T-cell (primary cell): ENCODE measurements around the gene AHCYL1. TPM values are rescaled to one million over a fixed set of nuclear protein-coding genes. Genes with fewer than 3 reads are reported as not detected.

Experiments
- ATAC-seq, 4 experiments: fragments of 200-7000 bp in 3 of 4; fragments of 150-1000 bp in 1 of 4; cut with Tn5 transposase; replicated peaks in 1 of 4; 1 replicate in 3 of 4; 2 replicates in 1 of 4; pipeline ENCODE4 v1.10.0; 2021; ENCODE audit warnings: moderate library complexity in 3 of 4, mild to moderate bottlenecking in 2 of 4, moderate number of reproducible peaks in 1 of 4
- CTCF ChIA-PET, 2 donors: fragments of 300-600 bp; sonication (Branson Sonifier 250); formaldehyde crosslinking; loops; one replicate each; lab custom pipeline; 2022; ENCODE audit warnings: antibody characterized with exemption in 2 of 2; lab: Charles Lee
- POLR2A ChIA-PET, 2 donors: fragments of 300-600 bp; sonication (Branson Sonifier 250); formaldehyde crosslinking; loops; one replicate each; lab custom pipeline; 2022; ENCODE audit warnings: antibody characterized with exemption in 2 of 2; lab: Charles Lee
- DNase-seq, 35 experiments: peaks; one replicate each; pipeline versions ENCODE4 v3.0.0 to v3.0.0-alpha.2; 2013 to 2023
- H3K27ac ChIP-seq: one replicate; pipeline ENCODE4 v1.5.1; 2013; ENCODE audit warnings: low read length
- H3K27me3 ChIP-seq, 2 experiments: replicated peaks in 1 of 2; 1 replicate in 1 of 2; 2 replicates in 1 of 2; pipeline versions ENCODE4 v1.6.1 to v1.7.0; 2013; ENCODE audit warnings: low read length in 1 of 2, mixed read lengths in 1 of 2; ENCODE audit not compliant: control insufficient read depth in 2 of 2, insufficient read depth in 2 of 2; ENCODE audit errors: extremely low read depth in 1 of 2
- H3K36me3 ChIP-seq, 2 donors: 1 replicate in 1 of 2; 2 replicates in 1 of 2; pipeline versions ENCODE4 v1.6.1 to v1.7.0; 2013; ENCODE audit warnings: low read length in 1 of 2; ENCODE audit not compliant: control insufficient read depth in 2 of 2, insufficient read depth in 1 of 2; ENCODE audit errors: extremely low read depth in 1 of 2
- H3K4me1 ChIP-seq, 2 experiments: 1 replicate in 1 of 2; 2 replicates in 1 of 2; pipeline versions ENCODE4 v1.6.1 to v1.7.0; 2013; ENCODE audit warnings: low read length in 2 of 2, mixed read lengths in 1 of 2; ENCODE audit not compliant: insufficient read depth in 2 of 2, control insufficient read depth in 1 of 2; ENCODE audit errors: extremely low read depth in 1 of 2
- H3K4me3 ChIP-seq, 2 donors: 1 replicate in 1 of 2; 2 replicates in 1 of 2; pipeline versions ENCODE4 v1.5.1 to v1.7.0; 2013; ENCODE audit warnings: mild to moderate bottlenecking in 2 of 2, low read length in 1 of 2, moderate library complexity in 1 of 2; ENCODE audit not compliant: control insufficient read depth in 1 of 2; ENCODE audit errors: extremely low read depth in 1 of 2
- H3K9me3 ChIP-seq: 2 replicates; pipeline ENCODE4 v1.7.0; 2013
- H3K27ac Mint-ChIP-seq, 2 donors: one replicate each; pipeline ENCODE4 v1.8.0; 2020 to 2021; ENCODE audit warnings: mild to moderate bottlenecking in 2 of 2, mixed read lengths in 2 of 2
- H3K27me3 Mint-ChIP-seq, 2 donors: one replicate each; pipeline ENCODE4 v1.8.0; 2021 to 2022; ENCODE audit warnings: mixed read lengths in 2 of 2
- H3K36me3 Mint-ChIP-seq: one replicate; pipeline ENCODE4 v1.8.0; 2021; ENCODE audit warnings: mixed read lengths
- H3K4me1 Mint-ChIP-seq, 3 donors: one replicate each; pipeline ENCODE4 v1.8.0; 2020 to 2022; ENCODE audit warnings: mixed read lengths in 3 of 3, mild to moderate bottlenecking in 1 of 3
- H3K4me3 Mint-ChIP-seq, 3 donors: one replicate each; pipeline ENCODE4 v1.8.0; 2020 to 2022; ENCODE audit warnings: mild to moderate bottlenecking in 3 of 3, mixed read lengths in 3 of 3, moderate library complexity in 3 of 3
- H3K9me3 Mint-ChIP-seq, 3 donors: one replicate each; pipeline ENCODE4 v1.8.0; 2020 to 2022; ENCODE audit warnings: mixed read lengths in 3 of 3
- WGBS: methylation state at CpG from one replicate; pipeline ENCODE4 v1.1.5; 2013; ENCODE audit warnings: missing lambda C conversion rate; ENCODE audit not compliant: insufficient coverage; 5-methylcytosine and 5-hydroxymethylcytosine counted together
- total RNA-seq, 35 experiments: library from RNA in 6 of 35; stranded (reverse) in 6 of 35; fragments of 120-200 nt in 1 of 35; gene quantifications; one replicate each; pipeline versions ENCODE4 v1.2.1 to v1.2.4 and lab custom pipeline; 2013 to 2026

AHCYL1 gene
- total RNA-seq, 5 donors from 2014 or later (not counting 1 experiment from before 2014, with no cell fraction given), result 23.0 to 41.6 (median 38.9) TPM

DNA sequence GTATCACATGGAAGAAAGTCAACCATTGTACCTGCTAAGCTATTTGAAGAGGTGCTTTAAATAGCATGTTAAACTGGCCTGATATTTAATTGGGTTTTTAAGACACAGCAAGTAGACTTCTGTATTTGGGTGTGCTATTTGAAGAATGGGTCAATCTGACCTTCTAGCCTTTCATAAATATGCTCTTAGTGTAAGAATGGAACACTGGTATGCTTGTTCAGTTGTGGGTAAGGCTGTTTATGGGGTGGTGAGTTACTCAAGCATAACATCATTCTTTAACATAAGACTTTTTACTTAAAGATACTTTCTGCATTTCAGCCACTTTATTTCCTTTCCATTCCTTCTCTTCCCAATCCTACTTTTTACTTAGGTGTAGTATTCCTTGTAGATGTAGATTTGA, 21.4 kb downstream of the AHCYL1 start:
- no peak overlapping the region for H3K27ac ChIP-seq
- H3K4me3 Mint-ChIP-seq, result no peak overlapping the region
- peaks cover 26 to 39% (median 34%) of the 10 kb centered on the region in 3 donors for H3K4me1 Mint-ChIP-seq
- DNase-seq (no peak), ATAC-seq (no peak)
- no peak overlapping the region for H3K27ac Mint-ChIP-seq
- H3K27me3 ChIP-seq, result no peaks in the 10 kb centered on the region
- peaks cover 21% of the 10 kb centered on the region for H3K36me3 Mint-ChIP-seq
- H3K36me3 ChIP-seq, result peaks cover 0 to 20% of the 10 kb centered on the region in 2 donors
- peaks cover 9 to 10% of the 10 kb centered on the region in 2 experiments for H3K4me1 ChIP-seq
- POLR2A ChIA-PET, result no interaction called here
- CTCF ChIA-PET, result interaction anchor here in 1 of 2 donors (0.8 kb wide), 1 partner anchor 233 kb away, joined by 3 read pairs; no protein-coding TSS in a partner anchor
- H3K9me3 Mint-ChIP-seq, result no peaks in the 10 kb centered on the region
- H3K27me3 Mint-ChIP-seq, result no peaks in the 10 kb centered on the region
- H3K4me3 ChIP-seq, result no peak overlapping the region
- H3K9me3 ChIP-seq, result no peaks in the 10 kb centered on the region

DNA sequence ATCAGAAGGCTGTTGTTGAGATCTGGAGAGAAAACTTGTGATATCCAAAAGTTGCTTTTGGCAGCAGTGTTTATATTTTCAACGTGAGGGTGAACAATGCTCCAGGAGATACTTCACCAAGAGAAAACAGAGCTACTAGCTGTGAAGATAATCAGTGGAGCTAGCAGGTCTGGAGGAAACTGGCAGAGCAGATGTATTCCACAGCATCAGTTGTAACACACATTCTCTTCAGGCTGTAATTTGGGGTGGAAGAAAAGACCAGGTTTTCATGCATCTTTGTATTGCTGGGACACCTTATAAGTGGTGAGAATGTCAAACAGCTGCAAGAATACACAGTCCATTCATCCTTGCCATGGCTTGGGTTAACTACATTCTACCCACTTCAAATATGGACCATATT, 22.0 kb downstream of the AHCYL1 start:
- Histone ChIP-seq H3K9me3 (no peaks in the 10 kb centered on the region), H3K27ac (no peak overlapping the region), H3K36me3 (peaks cover 0 to 26% of the 10 kb centered on the region in 2 donors), H3K27me3 (no peaks in the 10 kb centered on the region), H3K4me3 (no peak overlapping the region), H3K4me1 (peaks cover 9 to 10% of the 10 kb centered on the region in 2 experiments)
- peaks cover 24% of the 10 kb centered on the region for H3K36me3 Mint-ChIP-seq
- no peaks in the 10 kb centered on the region for H3K9me3 Mint-ChIP-seq
- H3K27me3 Mint-ChIP-seq, result no peaks in the 10 kb centered on the region
- H3K4me1 Mint-ChIP-seq, result peaks cover 28 to 42% (median 36%) of the 10 kb centered on the region in 3 donors
- ChIA-PET CTCF (interaction anchor here in 1 of 2 donors (1.2 to 1.5 kb wide), 2 partner anchors 229 to 365 kb away, joined by 3 to 4 read pairs; no protein-coding TSS in a partner anchor), POLR2A (interaction anchor here in 1 of 2 donors (0.5 kb wide), 1 partner anchor 454 kb away, joined by 3 read pairs; no protein-coding TSS in a partner anchor)
- H3K4me3 Mint-ChIP-seq, result no peak overlapping the region
- DNase-seq, result no peak
- WGBS, result no CpG with 5 or more reads among the region's 1 CpG
- ATAC-seq, result no peak
- H3K27ac Mint-ChIP-seq, result no peak overlapping the region

DNA sequence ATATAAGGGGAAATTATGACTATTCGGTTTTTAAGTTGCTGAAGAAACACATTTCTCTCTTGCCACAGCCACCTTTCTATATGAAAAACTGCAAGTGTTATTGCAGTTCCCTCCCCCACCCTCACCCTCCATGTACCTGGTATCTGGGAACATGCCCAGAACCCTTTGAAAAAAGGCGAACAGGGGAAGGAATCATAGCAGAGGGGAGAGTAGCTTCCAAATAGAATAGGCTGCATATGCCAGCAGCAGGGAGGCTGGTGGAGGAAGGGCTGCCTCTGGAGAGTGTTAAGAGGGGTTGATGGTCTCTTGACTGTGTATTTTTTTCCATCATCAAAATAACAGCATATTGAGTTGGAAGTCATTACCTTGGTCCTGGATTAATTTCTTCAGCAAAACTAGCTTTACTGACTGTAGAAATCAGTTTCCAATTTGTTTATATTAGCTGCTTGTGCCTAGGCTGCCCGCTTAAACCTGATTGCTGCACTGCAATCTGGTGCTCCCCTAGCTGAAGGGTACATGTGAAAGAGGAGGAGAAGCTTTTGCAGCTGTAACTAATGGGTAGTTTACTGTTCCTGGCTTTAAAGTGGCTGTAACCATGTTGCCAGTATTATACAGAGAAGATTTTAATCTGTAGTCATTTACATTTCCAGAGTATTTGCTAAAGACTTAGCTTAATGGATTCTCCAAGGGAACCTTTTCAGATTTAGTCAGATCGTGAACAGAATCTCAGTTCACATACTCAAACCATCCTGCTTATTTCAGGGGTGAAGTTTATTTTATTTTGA, 22.7 kb downstream of the AHCYL1 start:
- 100% methylated on average over 1 of the region's 4 CpGs for WGBS
- Mint-ChIP-seq H3K36me3 (peaks cover 31% of the 10 kb centered on the region), H3K27me3 (no peaks in the 10 kb centered on the region), H3K27ac (no peak overlapping the region), H3K9me3 (no peaks in the 10 kb centered on the region), H3K4me3 (no peak overlapping the region), H3K4me1 (peaks cover 29 to 44% (median 39%) of the 10 kb centered on the region in 3 donors)
- Histone ChIP-seq H3K4me1 (peaks cover 9 to 10% of the 10 kb centered on the region in 2 experiments), H3K27me3 (no peaks in the 10 kb centered on the region), H3K27ac (no peak overlapping the region), H3K36me3 (peaks cover 0 to 33% of the 10 kb centered on the region in 2 donors), H3K9me3 (no peaks in the 10 kb centered on the region), H3K4me3 (no peak overlapping the region)
- DNase-seq (no peak), ATAC-seq (no peak)
- POLR2A ChIA-PET, result interaction anchor here in 1 of 2 donors (0.5 to 0.6 kb wide), 2 partner anchors 123 to 455 kb away, joined by 3 to 4 read pairs; no protein-coding TSS in a partner anchor
- CTCF ChIA-PET, result interaction anchor here in 1 of 2 donors (0.6 to 1.5 kb wide), 5 partner anchors 18 to 792 kb away, joined by 3 to 6 read pairs (median 3); no protein-coding TSS in a partner anchor

DNA sequence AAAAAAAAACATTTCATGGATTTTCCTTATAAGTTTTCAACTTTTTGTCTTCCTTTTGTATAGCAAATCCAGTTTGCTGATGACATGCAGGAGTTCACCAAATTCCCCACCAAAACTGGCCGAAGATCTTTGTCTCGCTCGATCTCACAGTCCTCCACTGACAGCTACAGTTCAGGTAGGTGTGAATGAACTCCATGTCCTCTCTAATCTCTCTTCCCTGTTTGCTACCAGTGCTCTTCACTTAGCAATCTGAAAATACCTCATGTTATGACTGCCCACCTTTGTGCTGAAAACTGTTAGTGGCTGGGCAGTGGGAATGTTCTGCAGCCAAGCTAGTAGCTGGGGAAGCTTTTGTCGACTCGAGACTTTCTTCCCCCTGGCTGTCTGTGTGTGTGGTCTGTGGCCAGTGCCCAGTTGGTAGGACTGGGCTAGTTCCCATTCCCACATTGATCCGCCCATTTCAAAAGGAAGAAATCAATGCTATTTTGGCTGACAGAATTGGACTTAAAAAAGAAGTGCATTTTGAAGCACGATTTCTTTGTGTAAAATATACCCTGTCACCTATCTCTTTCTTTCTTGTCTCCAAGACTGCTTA, 24.5 kb downstream of the AHCYL1 start:
- Histone ChIP-seq H3K4me1 (peaks cover 6 to 7% of the 10 kb centered on the region in 2 experiments), H3K27me3 (no peaks in the 10 kb centered on the region), H3K4me3 (no peak overlapping the region), H3K9me3 (no peaks in the 10 kb centered on the region), H3K27ac (no peak overlapping the region), H3K36me3 (peaks cover 5 to 48% of the 10 kb centered on the region in 2 donors)
- DNase-seq, result no peak
- no peaks in the 10 kb centered on the region for H3K9me3 Mint-ChIP-seq
- H3K4me1 Mint-ChIP-seq, result peaks cover 18 to 27% (median 24%) of the 10 kb centered on the region in 3 donors
- ChIA-PET POLR2A (no interaction called here), CTCF (interaction anchor here in 1 of 2 donors (3.5 kb wide), 1 partner anchor 232 kb away, joined by 15 read pairs; no protein-coding TSS in a partner anchor)
- 100% methylated on average over 3 of the region's 7 CpGs for WGBS
- no peak overlapping the region for H3K4me3 Mint-ChIP-seq
- no peak overlapping the region for H3K27ac Mint-ChIP-seq
- H3K36me3 Mint-ChIP-seq, result peaks cover 37% of the 10 kb centered on the region
- no peak for ATAC-seq
- H3K27me3 Mint-ChIP-seq, result no peaks in the 10 kb centered on the region

DNA sequence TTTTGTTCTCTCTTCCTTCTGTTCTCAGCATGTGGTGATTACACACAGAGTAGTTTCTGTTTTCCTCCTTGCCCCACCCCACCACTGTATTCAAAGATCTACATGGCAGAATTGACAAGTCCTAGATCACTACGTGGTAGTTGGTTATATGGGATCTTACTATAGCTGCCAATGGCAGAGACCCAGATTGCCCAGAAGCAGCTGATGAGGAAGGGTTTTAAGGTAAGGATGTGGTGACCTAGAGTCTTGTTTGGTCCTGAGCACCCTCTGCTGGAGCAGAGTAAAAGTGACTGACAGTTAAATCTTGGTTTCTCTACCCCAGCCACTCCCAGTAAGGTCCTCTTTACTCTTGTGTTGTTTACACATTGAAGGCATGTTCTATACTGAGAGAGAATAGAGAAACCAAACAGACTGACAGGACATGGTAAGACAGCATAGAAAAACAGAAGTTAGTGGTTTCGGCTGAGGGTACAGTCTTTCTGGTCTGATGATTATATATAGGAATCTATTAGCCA, 27.0 kb downstream of the AHCYL1 start:
- CTCF ChIA-PET, result interaction anchor here (0.7 to 3.5 kb wide), 8 partner anchors 18 to 466 kb away, joined by 3 to 15 read pairs (median 4); partner anchors contain the start of genes AHCYL1 (in 1 of the 2) and STRIP1 (in 1 of the 2)
- no CpG with 5 or more reads among the region's 2 CpGs for WGBS
- Mint-ChIP-seq H3K27me3 (no peaks in the 10 kb centered on the region), H3K36me3 (peaks cover 54% of the 10 kb centered on the region), H3K9me3 (no peaks in the 10 kb centered on the region), H3K27ac (peak overlapping the region; percentile 49 to 57), H3K4me1 (peaks cover 3 to 6% (median 5%) of the 10 kb centered on the region in 3 donors), H3K4me3 (no peak overlapping the region)
- ATAC-seq (peak; percentile 81 to 92 (median 84)), DNase-seq (peak in 25 of 35 experiments; percentile 8 to 58 (median 21))
- peaks cover 5 to 71% of the 10 kb centered on the region in 2 donors for H3K36me3 ChIP-seq
- H3K27ac ChIP-seq, result no peak overlapping the region
- H3K9me3 ChIP-seq, result no peaks in the 10 kb centered on the region
- POLR2A ChIA-PET, result no interaction called here
- H3K4me3 ChIP-seq, result no peak overlapping the region
- H3K4me1 ChIP-seq, result no peaks in the 10 kb centered on the region
- no peaks in the 10 kb centered on the region for H3K27me3 ChIP-seq
